GM10847 (cell line): ENCODE data around the gene TMEM175.

Experiments
- POLR2A ChIP-seq: IDR thresholded peaks from 2 replicates; pipeline ENCODE4 v1.6.1; 2011; ENCODE audit not compliant: insufficient read length; ENCODE audit errors: extremely low read depth

TMEM175 gene

DNA sequence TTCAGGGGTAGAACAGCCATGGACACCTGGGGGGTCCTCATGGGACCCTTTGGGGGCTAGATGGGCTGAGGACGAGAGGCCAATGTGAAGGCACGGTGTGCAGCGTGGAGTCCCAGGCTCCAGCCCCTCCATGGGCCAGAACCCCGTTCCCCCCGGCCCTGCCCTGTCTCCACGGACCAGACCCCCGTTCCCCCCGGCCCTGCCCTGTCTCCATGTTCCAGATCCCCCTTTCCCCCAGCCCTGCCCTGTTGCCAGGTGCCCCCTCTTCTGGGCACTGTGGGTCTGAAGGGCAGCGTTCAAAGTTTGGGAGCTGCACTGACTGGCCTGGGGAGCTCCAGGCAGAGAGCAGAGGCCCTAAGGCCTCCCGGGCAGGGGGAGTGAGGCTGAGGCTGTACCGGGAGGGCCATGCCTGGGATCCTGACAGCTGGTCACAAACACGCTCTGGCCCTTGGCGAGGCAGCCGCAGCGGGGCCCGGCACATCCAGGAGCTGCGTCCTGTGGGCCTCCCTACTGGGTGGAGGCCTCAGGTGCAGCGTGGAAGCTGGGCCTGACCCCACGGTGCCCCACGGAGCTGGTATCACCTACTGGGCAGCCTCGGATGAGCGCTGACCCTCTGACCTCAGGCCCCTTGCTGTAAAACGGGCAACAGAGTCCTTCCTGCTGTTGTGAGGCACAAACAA is 32.2 kb downstream of the TMEM175 start:
- TF ChIP-seq POLR2A = no peak

- no peak for TF ChIP-seq POLR2A
These were observed 32.9 kb downstream of the TMEM175 start for GRCh38 chr4:965048-965765.

GRCh38 chr4:965766-966134 is 33.5 kb downstream of the TMEM175 start:
- TF ChIP-seq POLR2A = no peak

DNA sequence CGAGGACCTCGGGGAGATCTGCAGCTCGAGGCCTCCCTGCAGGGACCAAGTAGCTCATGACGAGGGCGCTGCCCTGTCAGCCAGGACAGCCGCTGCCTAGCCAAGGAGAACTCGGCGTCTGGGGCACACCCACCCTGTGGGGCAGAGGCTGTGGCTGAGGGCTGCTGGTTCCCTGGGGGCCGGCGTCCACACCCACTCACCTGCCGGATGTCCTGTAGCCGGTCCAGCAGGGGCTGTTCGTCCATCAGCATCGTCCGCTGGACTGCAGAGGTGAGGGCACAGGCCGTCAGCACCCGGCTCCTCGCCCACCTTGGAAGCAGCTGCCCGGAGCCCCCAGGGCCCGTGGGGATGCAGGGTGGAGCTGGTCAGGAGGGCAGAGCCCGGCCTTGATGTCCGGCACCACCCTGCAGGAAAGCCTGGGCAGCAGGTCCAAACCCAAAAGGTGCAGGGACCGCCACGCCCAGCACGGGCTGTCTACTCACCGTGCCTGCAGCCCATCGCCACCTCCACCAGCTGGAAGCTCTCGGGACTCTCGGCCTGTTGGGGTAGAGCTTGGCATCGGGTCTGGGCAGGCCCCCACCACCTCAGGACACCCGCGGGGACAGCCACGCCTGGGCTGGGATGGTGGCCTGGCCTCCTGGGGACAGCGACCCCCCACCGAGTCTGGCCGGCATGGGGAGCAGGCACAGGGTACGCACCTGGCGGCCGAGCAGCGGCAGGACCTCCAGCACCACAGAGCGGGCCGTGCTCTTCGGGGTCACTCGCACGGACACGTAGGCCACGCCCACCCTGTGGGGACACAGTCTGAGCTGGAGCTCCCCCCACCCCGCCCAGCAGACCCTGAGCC is 34.2 kb downstream of the TMEM175 start:
- TF ChIP-seq POLR2A = no peak

DNA sequence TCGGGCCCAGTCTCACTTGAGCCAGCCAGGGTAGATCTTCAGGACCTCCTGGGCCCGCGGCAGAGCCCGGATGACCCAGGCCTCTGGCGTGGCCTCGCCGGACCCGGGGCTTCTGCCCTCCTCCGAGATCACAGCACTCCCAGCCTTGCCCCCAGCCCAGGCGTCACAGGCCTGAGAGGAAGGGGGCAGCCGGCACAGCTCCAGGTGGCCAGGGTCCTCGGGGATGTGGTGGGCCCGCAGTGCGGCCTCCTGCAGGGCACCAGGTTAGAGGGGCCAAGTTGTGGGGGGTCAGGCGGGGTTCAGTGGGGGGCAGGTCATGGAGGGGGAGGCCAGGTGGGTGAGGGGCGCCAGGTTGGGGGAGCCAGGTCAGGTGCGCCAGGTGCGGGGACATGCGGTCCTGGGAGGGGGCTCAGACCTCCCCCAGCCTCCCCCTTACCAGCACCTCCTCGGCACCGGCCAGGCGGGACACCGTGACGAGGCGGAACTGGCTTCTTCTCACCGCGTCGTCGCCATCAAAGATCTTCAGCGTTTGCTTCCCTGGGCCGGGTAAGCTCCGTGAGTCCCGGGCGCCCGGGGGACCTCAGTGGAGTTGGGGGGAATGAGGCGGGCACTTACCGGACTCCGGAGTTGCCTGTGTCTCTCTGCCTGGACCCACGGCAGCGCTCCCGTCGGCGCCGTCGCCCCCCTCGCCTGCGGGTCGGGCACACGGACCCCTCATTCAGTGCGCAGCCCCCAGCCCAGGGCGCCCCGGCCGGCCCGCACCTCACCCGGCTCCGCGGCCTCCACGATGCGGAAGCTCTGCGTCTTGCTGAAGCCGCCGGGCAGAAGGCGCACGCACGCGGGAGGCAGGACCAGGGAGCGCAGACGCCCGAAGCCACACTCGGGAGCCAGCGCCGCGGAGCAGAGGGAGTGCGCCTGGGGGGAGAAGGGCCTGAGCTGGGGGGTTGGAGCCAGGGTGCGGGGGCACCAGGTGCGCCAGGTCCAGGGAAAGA is 35.1 kb downstream of the TMEM175 start:
- TF ChIP-seq POLR2A = no peak

DNA sequence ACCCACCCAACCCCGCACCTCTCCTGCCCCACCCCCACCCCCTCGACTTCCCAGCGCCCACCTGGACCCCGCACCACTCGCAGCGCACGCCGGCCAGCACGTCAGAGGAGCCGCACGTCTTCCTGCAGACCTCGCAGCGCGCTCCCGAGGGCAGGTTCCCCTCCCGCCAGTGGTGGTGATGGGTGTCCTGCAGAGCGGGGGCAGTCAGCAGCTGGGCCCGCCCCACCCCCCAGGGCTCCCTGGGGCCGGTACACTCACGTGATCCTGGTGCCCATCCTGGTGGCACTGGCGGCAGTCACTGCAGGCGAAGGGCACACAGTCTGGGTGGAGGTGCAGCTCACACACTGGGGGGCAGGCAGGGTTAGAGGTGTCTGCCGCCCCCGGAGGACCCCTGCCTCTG is 36.0 kb downstream of the TMEM175 start:
- TF ChIP-seq POLR2A = no peak

DNA sequence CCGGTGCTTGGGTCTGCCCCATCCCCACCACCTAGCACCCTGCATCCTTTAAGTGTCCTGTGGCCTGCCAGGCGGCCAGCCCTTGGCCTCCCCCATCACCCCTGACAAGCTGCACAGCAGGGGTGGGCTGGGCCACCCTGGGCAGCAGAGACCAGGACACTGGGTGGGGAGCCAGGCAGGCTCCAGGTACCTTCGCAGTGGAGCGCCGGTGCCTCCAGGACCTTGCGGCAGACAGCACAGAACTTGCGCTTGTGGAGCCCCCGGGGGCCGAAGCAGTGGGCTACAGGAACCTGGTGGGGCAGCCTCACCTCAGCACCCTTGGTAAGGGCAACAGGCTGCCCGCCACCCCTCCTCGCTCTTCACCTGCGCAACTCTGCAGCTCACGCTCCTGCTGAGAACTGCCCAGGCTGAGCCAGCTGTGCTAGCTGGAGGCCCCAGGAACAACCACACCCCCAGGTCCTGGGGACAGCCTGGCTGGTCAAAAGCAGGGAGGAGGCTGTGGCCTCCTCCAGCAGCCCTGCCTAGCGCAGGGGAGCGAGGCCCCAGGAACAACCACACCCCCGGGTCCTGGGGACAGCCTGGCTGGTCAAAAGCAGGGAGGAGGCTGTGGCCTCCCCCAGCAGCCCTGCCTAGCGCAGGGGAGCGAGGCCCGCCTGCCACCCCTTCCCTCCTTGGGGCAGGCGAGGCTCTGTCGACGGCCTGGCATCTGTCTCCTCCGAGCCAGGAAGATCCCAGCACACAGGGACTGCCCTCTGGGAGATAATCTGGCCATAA is 36.5 kb downstream of the TMEM175 start:
- no peak for TF ChIP-seq POLR2A

GRCh38 chr4:970046-970745 is 37.9 kb downstream of the TMEM175 start:
- TF ChIP-seq POLR2A = no peak

GRCh38 chr4:970854-971520 is 38.7 kb downstream of the TMEM175 start:
- TF ChIP-seq POLR2A = no peak

DNA sequence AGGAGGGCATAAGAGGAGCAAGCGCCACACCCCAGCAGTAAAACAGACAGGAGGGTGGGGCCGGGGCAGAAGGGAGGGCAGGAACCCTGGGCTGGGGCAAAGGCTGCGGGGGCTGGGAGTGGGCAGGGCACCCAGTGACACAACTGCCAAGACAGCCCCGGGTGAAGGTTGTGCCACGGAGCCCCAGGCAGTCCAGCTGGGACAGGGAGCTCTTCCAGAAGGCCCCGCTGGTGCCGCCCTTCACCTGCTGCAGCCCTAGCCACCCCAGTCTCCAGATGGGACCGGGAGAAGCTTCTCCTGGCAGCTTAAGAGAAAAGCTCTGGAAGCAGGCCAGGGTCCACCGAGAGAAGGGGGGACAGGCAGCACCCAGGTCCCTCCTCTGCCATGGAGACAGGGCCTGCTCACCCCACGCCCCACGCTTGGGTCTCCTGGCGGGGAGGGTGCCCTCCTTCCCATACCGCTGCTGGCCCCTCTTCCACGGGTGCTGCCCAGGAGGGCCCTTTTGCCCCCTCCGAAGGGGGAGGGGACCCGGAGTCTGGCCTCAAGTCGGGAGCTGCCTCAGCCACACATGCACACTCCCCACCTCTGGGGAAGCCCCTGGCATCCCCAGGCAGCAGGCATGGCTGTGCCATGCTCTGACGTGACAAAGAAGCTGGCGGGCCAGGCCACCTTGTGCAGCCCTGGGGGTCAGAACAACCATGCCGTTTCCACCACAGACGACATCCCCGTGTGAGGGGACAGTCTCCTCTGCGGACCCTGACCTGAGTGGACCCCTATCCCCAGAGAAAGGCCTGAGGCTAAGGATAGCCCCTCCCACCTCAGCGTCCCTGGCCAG is 39.6 kb downstream of the TMEM175 start:
- no peak for TF ChIP-seq POLR2A

GRCh38 chr4:972651-973424 is 40.6 kb downstream of the TMEM175 start:
- TF ChIP-seq POLR2A = no peak
